H9 (cell line): ENCODE results near the gene LRFN2. TPM values are rescaled to one million over a fixed set of nuclear protein-coding genes. Genes with fewer than 3 reads are reported as not detected.

ENCODE experiments used
- DNase-seq: peaks from one replicate; pipeline ENCODE4 v3.0.0-alpha.2; 2017
- H2AFZ ChIP-seq: one replicate; pipeline ENCODE4 v1.6.1; 2013; ENCODE audit warnings: mild to moderate bottlenecking, low read length, control low read depth, moderate library complexity
- H2AK5ac ChIP-seq: 2 replicates; pipeline ENCODE4 v1.6.1; 2013; ENCODE audit warnings: low read length, control low read depth, mixed read lengths; ENCODE audit not compliant: insufficient read length
- H2BK120ac ChIP-seq: one replicate; pipeline ENCODE4 v1.6.1; 2013; ENCODE audit warnings: low read depth, mild to moderate bottlenecking, low read length, control low read depth, inconsistent platforms; ENCODE audit not compliant: poor library complexity, severe bottlenecking
- H2BK12ac ChIP-seq: 2 replicates; pipeline ENCODE4 v1.6.1; 2013; ENCODE audit warnings: low read length, control low read depth, mixed read lengths, low read depth; ENCODE audit not compliant: insufficient read length
- H2BK15ac ChIP-seq: 2 replicates; pipeline ENCODE4 v1.6.1; 2013; ENCODE audit warnings: low read depth, low read length, control low read depth
- H2BK20ac ChIP-seq: one replicate; pipeline ENCODE4 v1.6.1; 2013; ENCODE audit warnings: low read depth, mild to moderate bottlenecking, low read length, control low read depth, inconsistent platforms; ENCODE audit not compliant: poor library complexity, severe bottlenecking
- H2BK5ac ChIP-seq: 2 replicates; pipeline ENCODE4 v1.6.1; 2013; ENCODE audit warnings: low read length, control low read depth, mixed read lengths; ENCODE audit not compliant: insufficient read length
- H3K14ac ChIP-seq: 2 replicates; pipeline ENCODE4 v1.6.1; 2013; ENCODE audit warnings: low read length, control low read depth; ENCODE audit not compliant: insufficient read depth
- H3K18ac ChIP-seq: 2 replicates; pipeline ENCODE4 v1.6.1; 2013; ENCODE audit warnings: low read depth, mild to moderate bottlenecking, mixed read lengths, low read length, control low read depth; ENCODE audit not compliant: insufficient read length
- H3K23ac ChIP-seq: 2 replicates; pipeline ENCODE4 v1.6.1; 2013; ENCODE audit warnings: low read length, control low read depth, mixed read lengths, low read depth; ENCODE audit not compliant: insufficient read length
- H3K23me2 ChIP-seq: 2 replicates; pipeline ENCODE4 v1.6.1; 2013; ENCODE audit warnings: low read depth, mild to moderate bottlenecking, mixed read lengths, low read length, control low read depth; ENCODE audit not compliant: insufficient read length, poor library complexity, severe bottlenecking
- H3K27ac ChIP-seq: 2 replicates; pipeline ENCODE4 v1.5.1; 2013; ENCODE audit warnings: low read length, control low read depth, mixed read lengths, low read depth; ENCODE audit not compliant: insufficient read length
- H3K27me3 ChIP-seq: 2 replicates; pipeline ENCODE4 v1.6.1; 2013; ENCODE audit warnings: low read length, control low read depth, inconsistent platforms; ENCODE audit not compliant: insufficient read depth
- H3K4ac ChIP-seq: 2 replicates; pipeline ENCODE4 v1.6.1; 2013; ENCODE audit warnings: low read depth, mild to moderate bottlenecking, control low read depth, inconsistent platforms, low read length, moderate library complexity
- H3K4me1 ChIP-seq: 2 replicates; pipeline ENCODE4 v1.6.1; 2013; ENCODE audit warnings: low read length, control low read depth, inconsistent platforms; ENCODE audit not compliant: insufficient read depth
- H3K4me2 ChIP-seq: 2 replicates; pipeline ENCODE4 v1.6.1; 2013; ENCODE audit warnings: low read length, control low read depth, mixed read lengths; ENCODE audit not compliant: insufficient read length, insufficient read depth
- H3K56ac ChIP-seq: 2 replicates; pipeline ENCODE4 v1.6.1; 2013; ENCODE audit warnings: low read depth, mild to moderate bottlenecking, mixed read lengths, low read length, control low read depth; ENCODE audit not compliant: insufficient read length
- H3K79me1 ChIP-seq: 2 replicates; pipeline ENCODE4 v1.6.1; 2013; ENCODE audit warnings: low read depth, mild to moderate bottlenecking, moderate library complexity, low read length, control low read depth, inconsistent platforms; ENCODE audit not compliant: insufficient read depth, poor library complexity, severe bottlenecking
- H3K79me2 ChIP-seq: 2 replicates; pipeline ENCODE4 v1.6.1; 2013; ENCODE audit warnings: low read length, control low read depth, inconsistent platforms; ENCODE audit not compliant: insufficient read depth
- H3K9ac ChIP-seq: 2 replicates; pipeline ENCODE4 v1.6.1; 2013; ENCODE audit warnings: low read length, control low read depth, mixed read lengths; ENCODE audit not compliant: insufficient read length; ENCODE audit errors: extremely low read depth
- H3K9me3 ChIP-seq: one replicate; pipeline ENCODE4 v1.6.1; 2013; ENCODE audit warnings: low read depth, low read length, inconsistent platforms; ENCODE audit not compliant: control insufficient read depth
- H3T11ph ChIP-seq: one replicate; pipeline ENCODE4 v1.6.1; 2013; ENCODE audit warnings: mild to moderate bottlenecking, low read length, control low read depth, inconsistent platforms
- H4K20me1 ChIP-seq: one replicate; pipeline ENCODE4 v1.6.1; 2013; ENCODE audit not compliant: control insufficient read depth, insufficient read length, insufficient read depth
- H4K5ac ChIP-seq: 2 replicates; pipeline ENCODE4 v1.6.1; 2013; ENCODE audit warnings: low read depth, mild to moderate bottlenecking, mixed read lengths, low read length, control low read depth; ENCODE audit not compliant: insufficient read length
- H4K8ac ChIP-seq: replicated peaks from 2 replicates; pipeline ENCODE4 v1.6.1; 2013; ENCODE audit warnings: low read length, control low read depth, mixed read lengths, low read depth; ENCODE audit not compliant: insufficient read length
- H4K91ac ChIP-seq: 2 replicates; pipeline ENCODE4 v1.6.1; 2013; ENCODE audit warnings: low read depth, mild to moderate bottlenecking, moderate library complexity, mixed read lengths, low read length, control low read depth; ENCODE audit not compliant: insufficient read length
- H3K27ac Mint-ChIP-seq, 3 experiments: 2 replicates in 2 of 3; 3 replicates in 1 of 3; pipeline ENCODE4 v1.8.0; 2020 to 2021; ENCODE audit warnings: mixed read lengths in 3 of 3, mild to moderate bottlenecking in 1 of 3, moderate library complexity in 1 of 3
- H3K27me3 Mint-ChIP-seq: 2 replicates; pipeline ENCODE4 v1.8.0; 2021; ENCODE audit warnings: low read depth, mild to moderate bottlenecking, moderate library complexity, mixed read lengths
- H3K36me3 Mint-ChIP-seq, 3 experiments: 2 replicates in 2 of 3; 3 replicates in 1 of 3; pipeline ENCODE4 v1.8.0; 2020 to 2021; ENCODE audit warnings: low read depth in 3 of 3, mixed read lengths in 3 of 3; ENCODE audit not compliant: insufficient read depth in 1 of 3
- H3K4me1 Mint-ChIP-seq, 2 experiments: 2 replicates each; pipeline ENCODE4 v1.8.0; 2020; ENCODE audit warnings: mixed read lengths in 2 of 2
- H3K4me3 Mint-ChIP-seq, 2 experiments: 2 replicates in 1 of 2; 3 replicates in 1 of 2; pipeline ENCODE4 v1.8.0; 2020 to 2021; ENCODE audit warnings: mild to moderate bottlenecking in 2 of 2, mixed read lengths in 2 of 2, moderate library complexity in 1 of 2
- H3K9me3 Mint-ChIP-seq, 2 experiments: 2 replicates in 1 of 2; 3 replicates in 1 of 2; pipeline ENCODE4 v1.8.0; 2020; ENCODE audit warnings: mild to moderate bottlenecking in 2 of 2, mixed read lengths in 2 of 2, moderate library complexity in 1 of 2
- CTCF ChIP-seq: fragments of 200-600 bp; sonication (generic); conservative IDR thresholded peaks from 3 replicates; pipeline ENCODE4 v1.8.0; 2021; ENCODE audit warnings: antibody characterized with exemption, mild to moderate bottlenecking
- WGBS: extraction: QIAGEN DNeasy Blood & Tissue Kit; methylation state at CpG from one replicate; pipeline ENCODE4 v1.1.7; 2013; ENCODE audit warnings: missing lambda C conversion rate, low lambda C conversion rate, mixed read lengths; ENCODE audit not compliant: insufficient read length; ENCODE audit errors: extremely low coverage; 5-methylcytosine and 5-hydroxymethylcytosine counted together
- total RNA-seq: library from RNA; stranded (reverse); gene quantifications from 2 replicates; pipeline ENCODE4 v1.2.1, GENCODE V29; 2021

Gene LRFN2
- total RNA-seq, 1 experiment from 2014 or later: 0.11 TPM

GRCh38 chr6:40512340-40512739, 74.8 kb downstream of the LRFN2 start:
- H4K5ac ChIP-seq: no peak overlapping the region
- H4K91ac ChIP-seq: no peak overlapping the region
- no peak overlapping the region for H3K14ac ChIP-seq
- H2AFZ ChIP-seq: no peak overlapping the region
- no peaks in the 10 kb centered on the region for H3K79me1 ChIP-seq
- H2BK120ac ChIP-seq: no peak overlapping the region
- no peak overlapping the region for H3T11ph ChIP-seq
- no peak overlapping the region for H3K23ac ChIP-seq
- H2BK5ac ChIP-seq: no peak overlapping the region
- no peak overlapping the region for H3K4me3 Mint-ChIP-seq
- no peak overlapping the region for H3K18ac ChIP-seq
- no peak overlapping the region for H3K4ac ChIP-seq
- no peaks in the 10 kb centered on the region for H3K27me3 ChIP-seq
- no CpG with 5 or more reads among the region's 1 CpG for whole genome bisulfite sequencing
- H2AK5ac ChIP-seq: no peak overlapping the region
- peaks cover 4% of the 10 kb centered on the region; the same call in 1 of the 2 replicates for H3K4me1 ChIP-seq
- no peak for TF ChIP-seq CTCF
- no peak overlapping the region for H3K56ac ChIP-seq
- H3K27ac Mint-ChIP-seq: no peak overlapping the region; a peak in 1 of 7 replicates
- H3K4me1 Mint-ChIP-seq: peaks cover 9 to 23% of the 10 kb centered on the region in 2 experiments
- peaks cover 5% of the 10 kb centered on the region for H3K23me2 ChIP-seq
- H2BK12ac ChIP-seq: no peak overlapping the region
- H3K36me3 Mint-ChIP-seq: no peaks in the 10 kb centered on the region
- H3K4me2 ChIP-seq: no peak overlapping the region
- H3K27ac ChIP-seq: no peak overlapping the region
- H2BK15ac ChIP-seq: no peak overlapping the region
- H3K9ac ChIP-seq: no peak overlapping the region
- no peaks in the 10 kb centered on the region for H3K9me3 Mint-ChIP-seq
- no peaks in the 10 kb centered on the region for H4K20me1 ChIP-seq
- H4K8ac ChIP-seq: no peak overlapping the region
- no peak overlapping the region for H2BK20ac ChIP-seq
- no peak for DNase-seq
- H3K27me3 Mint-ChIP-seq: no peaks in the 10 kb centered on the region; the same call in 1 of the 2 replicates
- no peaks in the 10 kb centered on the region for H3K79me2 ChIP-seq
- no peaks in the 10 kb centered on the region for H3K9me3 ChIP-seq
